HUES48 (cell line): ENCODE results near the gene HCRT.
"Not testable (repeated sequence)": the region's sequence is repeated elsewhere in the genome, so short reads cannot be mapped to it uniquely, and the experiment has no call there.

Experiments used
- H3K27ac ChIP-seq: one replicate; pipeline ENCODE4 v1.7.0; 2013; ENCODE audit warnings: low read depth, low read length, inconsistent platforms
- H3K27me3 ChIP-seq: 2 replicates; pipeline ENCODE4 v1.6.1; 2013; ENCODE audit warnings: mild to moderate bottlenecking, low read length; ENCODE audit not compliant: control insufficient read depth, insufficient read depth
- H3K36me3 ChIP-seq: 2 replicates; pipeline ENCODE4 v1.6.1; 2013; ENCODE audit warnings: low read length; ENCODE audit not compliant: control insufficient read depth, insufficient read depth
- H3K4me1 ChIP-seq: 2 replicates; pipeline ENCODE4 v1.6.1; 2013; ENCODE audit warnings: mild to moderate bottlenecking, low read length; ENCODE audit not compliant: control insufficient read depth, insufficient read depth
- H3K4me3 ChIP-seq: 2 replicates; pipeline ENCODE4 v1.5.1; 2013; ENCODE audit warnings: mild to moderate bottlenecking, low read depth, low read length
- H3K9ac ChIP-seq: 2 replicates; pipeline ENCODE4 v1.6.1; 2013; ENCODE audit warnings: mild to moderate bottlenecking, low read depth, low read length, moderate library complexity
- H3K9me3 ChIP-seq: 2 replicates; pipeline ENCODE4 v1.6.1; 2013; ENCODE audit warnings: low read length; ENCODE audit not compliant: control insufficient read depth, insufficient read depth

Gene HCRT

DNA sequence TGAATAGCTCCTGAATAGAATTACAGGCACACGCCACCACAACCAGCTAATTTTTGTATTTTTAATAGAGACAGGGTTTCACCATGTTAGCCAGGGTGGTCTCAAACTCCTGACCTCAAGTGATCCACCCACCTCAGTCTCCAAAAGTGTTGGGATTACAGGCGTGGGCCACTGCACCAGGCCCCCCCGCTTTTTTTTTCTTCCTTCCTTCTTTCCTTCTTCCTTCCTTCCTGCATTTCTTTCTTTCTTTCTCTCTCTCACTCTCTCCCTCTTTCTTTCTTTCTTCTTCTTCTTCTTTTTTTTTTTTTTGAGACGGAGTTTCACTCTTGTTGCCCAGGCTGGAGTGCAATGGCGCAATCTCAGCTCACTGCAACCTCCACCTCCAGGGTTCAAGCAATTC, 939 bp upstream of the HCRT start:
- not testable (repeated sequence) for H3K36me3 ChIP-seq, H3K4me1 ChIP-seq, H3K9me3 ChIP-seq, H3K27ac ChIP-seq, H3K4me3 ChIP-seq, H3K9ac ChIP-seq
- H3K27me3 ChIP-seq, result peaks cover 45% of the 10 kb centered on the region

DNA sequence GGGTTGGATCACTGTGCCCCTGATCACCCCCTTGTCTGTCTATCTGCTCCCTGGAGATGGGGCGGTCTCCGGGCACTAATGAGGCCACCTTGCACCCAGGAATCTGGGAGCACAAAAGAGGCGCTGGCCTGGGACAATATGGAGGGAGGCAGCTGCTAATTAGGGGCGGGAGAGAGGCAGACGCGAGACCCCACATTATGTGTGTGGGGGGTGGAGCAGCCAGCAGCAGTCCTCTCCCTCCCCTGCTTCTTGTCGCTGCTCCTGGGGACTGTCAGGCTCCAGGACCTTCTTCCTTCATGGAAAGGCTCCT, 324 bp upstream of the HCRT start:
- Histone ChIP-seq H3K4me1 (peaks cover 2% of the 10 kb centered on the region; the same call in 1 of the 2 replicates), H3K9ac (no peak overlapping the region), H3K36me3 (no peaks in the 10 kb centered on the region), H3K27ac (no peak overlapping the region), H3K4me3 (no peak overlapping the region), H3K27me3 (peaks cover 51% of the 10 kb centered on the region), H3K9me3 (no peaks in the 10 kb centered on the region)

DNA sequence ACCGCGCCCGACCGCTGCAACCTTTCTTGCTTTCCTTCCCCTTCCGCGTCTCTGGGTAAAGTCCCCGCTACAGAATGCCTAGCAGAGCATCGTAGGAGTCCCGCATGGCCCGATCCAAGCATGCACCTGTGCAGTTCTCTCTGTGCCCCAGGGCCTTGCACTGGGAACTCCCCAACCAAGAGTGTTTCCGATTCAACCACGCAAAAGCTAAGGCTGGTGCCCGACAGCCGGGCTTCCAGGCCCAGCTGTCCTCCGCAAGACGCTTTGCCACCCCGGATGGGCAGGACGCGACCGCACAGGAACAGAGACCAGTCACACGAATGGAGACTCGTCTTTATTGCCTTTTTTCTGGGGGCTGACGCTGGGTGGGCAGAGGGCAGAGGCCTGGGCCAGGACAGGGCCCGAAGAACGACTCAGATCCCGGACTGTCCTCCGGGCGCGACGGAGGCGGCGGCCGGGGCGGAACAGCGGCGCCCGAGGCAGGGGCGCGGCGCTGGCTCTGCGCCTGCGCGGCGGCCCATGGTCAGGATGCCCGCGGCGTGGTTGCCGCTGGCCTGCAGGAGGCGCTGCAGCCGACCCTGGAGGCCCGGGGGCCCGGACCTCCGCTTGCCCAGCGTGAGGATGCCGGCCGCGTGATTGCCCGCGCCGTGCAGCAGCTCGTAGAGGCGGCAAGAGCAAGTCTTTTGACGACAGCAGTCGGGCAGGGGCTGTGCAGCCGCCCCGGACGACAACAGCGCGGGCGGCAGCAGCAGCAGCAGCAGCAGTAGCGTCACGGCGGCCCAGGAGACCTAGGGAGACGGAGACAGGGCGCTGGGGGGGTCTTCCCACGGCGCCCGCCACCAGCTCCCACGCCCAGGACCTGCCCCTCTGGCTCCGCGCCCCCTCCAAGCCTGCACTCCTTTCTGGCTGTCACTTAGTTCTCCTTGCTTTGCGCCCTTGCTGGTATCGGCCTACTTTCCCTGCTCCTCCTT, 1.2 kb downstream of the HCRT start:
- peaks cover 60% of the 10 kb centered on the region for H3K27me3 ChIP-seq
- H3K36me3 ChIP-seq, result no peaks in the 10 kb centered on the region
- peak overlapping the region; percentile 44; the same call in 1 of the 2 replicates for H3K9ac ChIP-seq
- H3K9me3 ChIP-seq, result no peaks in the 10 kb centered on the region
- peak overlapping the region; percentile 76 for H3K4me3 ChIP-seq
- no peak overlapping the region for H3K27ac ChIP-seq
- H3K4me1 ChIP-seq, result peaks cover 2% of the 10 kb centered on the region; the same call in 1 of the 2 replicates

DNA sequence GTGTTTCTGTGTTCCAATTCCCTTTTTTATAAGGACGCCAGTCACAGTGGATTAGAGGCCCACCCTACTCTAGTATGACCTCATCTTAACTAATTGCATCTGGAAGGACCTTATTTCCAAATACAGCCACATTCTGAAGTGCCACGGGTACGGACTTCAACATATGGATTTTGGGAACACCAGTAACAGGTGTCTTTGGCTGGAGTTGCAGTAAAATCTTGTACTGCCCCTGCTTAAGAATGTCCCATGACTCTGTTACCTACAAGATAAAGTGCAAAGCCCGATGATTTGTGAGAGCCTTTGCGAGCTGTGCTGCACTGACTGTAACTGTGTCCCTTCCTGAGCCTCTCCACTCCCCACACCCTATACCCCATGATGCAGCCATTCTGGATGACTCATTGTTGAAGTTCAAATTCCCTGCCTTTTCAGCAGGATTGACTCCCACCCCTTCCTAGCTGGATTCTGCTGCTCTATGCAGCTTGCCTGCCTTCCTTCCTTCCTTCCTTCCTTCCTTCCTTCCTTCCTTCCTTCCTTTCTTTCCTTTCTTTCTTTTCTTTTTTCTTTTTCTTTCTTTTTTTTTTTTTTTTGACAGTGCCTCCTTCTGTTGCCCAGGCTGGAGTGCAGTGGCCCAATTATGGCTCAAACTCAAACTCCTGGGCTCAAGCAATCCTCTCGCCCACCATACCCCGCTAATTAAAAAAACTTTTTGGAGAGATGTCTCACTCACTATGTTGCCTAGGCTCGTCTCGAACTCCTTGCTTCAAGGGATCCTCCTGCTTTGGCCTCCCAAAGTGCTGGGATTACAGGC, 2.1 kb downstream of the HCRT start:
- H3K9me3 ChIP-seq, result no peaks in the 10 kb centered on the region
- peaks cover 2% of the 10 kb centered on the region; the same call in 1 of the 2 replicates for H3K4me1 ChIP-seq
- H3K9ac ChIP-seq, result no peak overlapping the region
- H3K36me3 ChIP-seq, result no peaks in the 10 kb centered on the region
- peak overlapping the region; percentile 76 for H3K4me3 ChIP-seq
- H3K27ac ChIP-seq, result no peak overlapping the region
- H3K27me3 ChIP-seq, result peaks cover 64% of the 10 kb centered on the region

DNA sequence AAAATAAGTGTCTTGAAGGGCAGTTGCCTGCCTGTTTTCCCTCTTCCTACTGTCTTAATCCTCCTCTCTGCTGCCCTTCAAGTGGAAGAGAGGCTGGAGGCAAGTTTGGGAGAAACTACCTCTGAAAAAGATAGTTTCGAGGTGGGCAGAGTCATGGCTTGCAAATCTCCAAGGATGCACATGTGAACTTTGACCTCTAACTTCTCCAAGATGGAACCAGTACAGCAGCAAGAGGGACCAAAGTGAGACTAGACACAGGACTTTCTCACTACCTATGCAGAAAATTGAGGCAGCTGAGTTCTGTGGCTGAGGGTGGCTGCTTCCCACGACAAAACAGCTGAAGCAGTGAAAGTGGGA, 3.4 kb downstream of the HCRT start:
- Histone ChIP-seq H3K4me1 (peaks cover 2% of the 10 kb centered on the region; the same call in 1 of the 2 replicates), H3K27me3 (peaks cover 64% of the 10 kb centered on the region), H3K27ac (no peak overlapping the region), H3K9me3 (no peaks in the 10 kb centered on the region), H3K36me3 (no peaks in the 10 kb centered on the region), H3K9ac (no peak overlapping the region), H3K4me3 (no peak overlapping the region)

DNA sequence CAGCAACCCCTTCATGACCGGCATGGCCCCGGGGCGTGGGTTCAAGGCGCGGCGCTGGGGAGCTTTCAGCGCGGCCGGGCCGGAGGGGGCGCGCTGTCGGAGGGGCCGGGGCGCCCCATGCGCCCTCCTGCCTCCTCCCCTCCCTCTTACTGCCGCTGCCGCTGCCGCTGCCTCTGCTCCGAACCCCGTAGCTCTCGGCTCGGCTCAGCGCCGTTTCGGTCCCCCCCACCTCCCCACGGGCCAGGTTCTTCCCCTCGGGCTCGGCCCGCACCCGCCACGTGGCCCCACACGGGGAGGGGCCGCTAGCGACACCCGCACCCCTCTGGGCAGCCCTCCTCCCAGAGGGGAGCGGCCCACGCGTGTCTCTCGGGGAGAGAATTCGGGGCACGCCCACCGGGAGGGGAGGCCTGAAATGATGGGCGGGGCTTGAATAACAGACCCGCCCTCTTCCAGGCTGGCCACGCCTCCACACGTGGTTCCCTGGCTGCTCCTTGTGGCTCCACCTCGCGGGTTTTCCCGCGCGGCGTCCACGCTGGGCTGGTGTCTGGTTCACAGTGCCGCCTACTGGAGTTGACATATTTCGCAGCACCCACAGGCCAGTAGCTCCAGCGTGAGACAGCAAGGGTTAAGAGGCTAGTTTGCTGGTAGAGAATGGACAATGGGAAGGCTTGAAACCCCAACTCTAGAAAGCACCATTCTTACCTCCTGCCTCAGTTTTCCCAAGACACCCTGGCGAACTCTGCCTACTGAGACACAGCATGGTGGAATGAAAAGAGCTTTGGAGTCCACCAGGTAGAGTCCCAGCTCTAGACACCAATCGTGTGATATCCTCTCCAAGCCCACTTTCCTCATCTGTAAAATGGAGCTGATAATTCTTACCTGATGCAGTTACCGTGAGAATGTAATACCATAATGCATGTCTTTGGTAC, 4.1 kb downstream of the HCRT start, which contains the start of gene KCNH4:
KCNH4 (minus strand) TSS at position 221 of the 929 bp plus-strand sequence; CDS start at position 24, 197 bp downstream.
- H3K27me3 ChIP-seq, result peaks cover 64% of the 10 kb centered on the region
- H3K27ac ChIP-seq, result no peak within 1 kb of the TSS
- H3K4me1 ChIP-seq, result peaks cover 2% of the 10 kb centered on the region; the same call in 1 of the 2 replicates
- H3K4me3 ChIP-seq, result peak within 1 kb of the TSS; percentile 65
- H3K9ac ChIP-seq, result no peak within 1 kb of the TSS
- H3K9me3 ChIP-seq, result no peaks in the 10 kb centered on the region
- H3K36me3 ChIP-seq, result no peaks in the 10 kb centered on the region

DNA sequence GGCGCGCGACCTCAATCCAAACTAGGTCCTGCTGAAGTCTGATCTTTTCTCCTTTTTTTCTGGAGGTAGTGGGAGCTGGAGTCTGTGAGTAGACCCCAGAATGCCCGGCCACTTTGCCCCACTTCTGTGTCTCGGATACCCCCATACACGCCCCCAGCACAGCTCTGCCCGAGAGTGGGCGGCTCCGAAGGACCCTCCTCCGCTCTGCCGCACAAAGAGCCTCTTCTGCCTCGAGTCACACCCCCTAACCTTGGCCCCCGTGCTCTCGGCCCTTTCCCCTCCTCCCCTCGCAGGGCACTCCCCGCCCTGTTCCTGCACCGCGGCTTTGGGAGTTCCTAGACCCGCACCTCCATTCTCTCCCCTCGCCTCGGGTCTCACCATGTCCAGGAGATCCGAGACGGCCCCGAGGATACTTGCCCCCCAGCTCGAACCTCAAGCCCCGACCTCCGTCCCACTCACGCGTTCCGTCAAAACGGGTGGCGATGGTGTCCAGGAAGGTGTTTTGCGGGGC, 4.8 kb downstream of the HCRT start:
- Histone ChIP-seq H3K4me1 (peaks cover 2% of the 10 kb centered on the region; the same call in 1 of the 2 replicates), H3K9me3 (no peaks in the 10 kb centered on the region), H3K27me3 (peaks cover 58% of the 10 kb centered on the region), H3K36me3 (no peaks in the 10 kb centered on the region), H3K27ac (no peak overlapping the region), H3K4me3 (peak overlapping the region; percentile 65), H3K9ac (no peak overlapping the region)

DNA sequence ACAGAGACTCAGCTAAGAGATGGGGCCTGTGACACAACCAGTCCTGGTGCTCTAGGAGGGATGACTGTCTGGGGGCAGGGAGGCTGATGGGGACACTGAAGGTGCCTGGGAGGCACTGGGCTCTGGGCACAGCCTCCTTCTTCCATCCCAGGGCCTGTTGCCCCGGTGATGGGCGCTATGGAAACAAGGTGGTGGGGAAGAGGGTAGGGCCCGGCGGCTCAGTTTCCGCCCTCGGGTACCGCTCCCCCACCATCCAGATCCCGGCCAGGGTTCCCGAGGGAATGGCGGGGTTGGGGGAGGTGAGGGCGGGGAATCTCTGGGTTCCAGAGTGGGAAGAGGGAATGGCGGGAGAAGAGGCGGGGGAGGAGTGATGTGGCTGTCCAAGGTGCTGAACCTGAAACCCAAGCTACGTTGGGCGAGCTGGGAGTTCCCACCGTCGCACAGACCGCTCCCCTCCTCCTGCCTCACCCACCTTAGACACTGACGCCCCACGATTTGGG, 5.3 kb downstream of the HCRT start:
- no peaks in the 10 kb centered on the region for H3K9me3 ChIP-seq
- peaks cover 2% of the 10 kb centered on the region; the same call in 1 of the 2 replicates for H3K4me1 ChIP-seq
- peaks cover 53% of the 10 kb centered on the region for H3K27me3 ChIP-seq
- H3K4me3 ChIP-seq, result peak overlapping the region; percentile 65
- H3K27ac ChIP-seq, result no peak overlapping the region
- H3K36me3 ChIP-seq, result no peaks in the 10 kb centered on the region
- no peak overlapping the region for H3K9ac ChIP-seq

DNA sequence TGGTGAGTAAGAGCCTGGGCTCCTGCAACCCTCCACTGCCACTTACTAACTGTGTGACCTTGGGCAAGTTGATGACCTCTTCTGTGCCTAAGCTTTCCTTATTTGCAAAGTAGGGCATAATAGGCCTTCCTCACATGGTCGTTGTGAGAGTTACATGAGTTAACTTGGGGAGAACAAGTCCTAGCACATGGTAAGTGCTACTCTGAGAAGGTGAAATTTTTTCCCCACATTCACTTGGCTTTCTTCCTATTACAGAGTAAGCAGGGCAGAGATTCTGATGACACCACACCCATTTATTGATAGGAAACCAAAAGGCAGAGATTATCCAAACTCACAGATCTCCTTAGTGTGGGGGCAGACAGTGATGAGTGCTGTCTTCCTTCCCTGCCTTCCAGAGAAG, 5.9 kb downstream of the HCRT start:
- Histone ChIP-seq H3K4me1 (peaks cover 2% of the 10 kb centered on the region; the same call in 1 of the 2 replicates), H3K27ac (no peak overlapping the region), H3K36me3 (no peaks in the 10 kb centered on the region), H3K9ac (no peak overlapping the region), H3K9me3 (no peaks in the 10 kb centered on the region), H3K27me3 (peaks cover 47% of the 10 kb centered on the region), H3K4me3 (no peak overlapping the region)

DNA sequence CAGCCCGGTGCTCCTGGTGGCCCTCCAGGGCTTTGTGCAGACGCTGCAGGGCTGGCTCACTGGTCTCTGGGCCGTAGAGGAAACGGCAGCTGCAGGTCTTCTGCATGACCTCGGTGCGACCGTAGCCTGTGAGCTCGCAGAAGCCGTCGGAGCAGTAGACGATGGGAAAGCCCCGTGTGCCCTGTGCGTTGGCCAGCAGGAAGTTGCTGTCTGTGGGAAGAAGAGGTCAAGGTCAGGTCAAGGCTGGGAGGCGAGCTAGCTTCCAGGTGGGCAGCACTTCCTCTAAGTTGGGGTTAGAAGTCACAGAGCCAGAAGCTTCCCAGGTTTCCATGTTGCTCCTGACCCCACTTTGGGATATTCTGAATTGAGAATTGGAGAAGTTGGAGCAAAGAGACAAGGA, 6.4 kb downstream of the HCRT start:
- H3K4me3 ChIP-seq, result no peak overlapping the region
- peaks cover 45% of the 10 kb centered on the region for H3K27me3 ChIP-seq
- peaks cover 2% of the 10 kb centered on the region; the same call in 1 of the 2 replicates for H3K4me1 ChIP-seq
- no peaks in the 10 kb centered on the region for H3K36me3 ChIP-seq
- H3K9me3 ChIP-seq, result no peaks in the 10 kb centered on the region
- H3K9ac ChIP-seq, result no peak overlapping the region
- H3K27ac ChIP-seq, result no peak overlapping the region
